GM12878 (cell line): ENCODE results near the gene SASH3. TPM values are rescaled to one million over a fixed set of nuclear protein-coding genes. Genes with fewer than 3 reads are reported as not detected.

ENCODE experiments used
- ATAC-seq: fragments of 200-7000 bp; cut with Tn5 transposase; 3 replicates; pipeline ENCODE4 v1.9.1; 2020; ENCODE audit warnings: mild to moderate bottlenecking, moderate library complexity
- BruUV-seq: library from RNA; stranded (reverse); fragments of 400-500 nt; replicated peaks from 2 replicates; lab custom pipeline; 2021; lab: Mats Ljungman, UMichigan
- CTCF ChIA-PET: fragments of 300-600 bp; sonication (Branson Sonifier 250); formaldehyde crosslinking; extraction: SDS; loops from one replicate; lab custom pipeline; 2021; ENCODE audit warnings: inconsistent platforms; lab: Yijun Ruan, JAX
- POLR2A ChIA-PET: fragments of 350-600 bp; formaldehyde crosslinking; extraction: SDS; loops from one replicate; lab custom pipeline; 2021; ENCODE audit warnings: inconsistent platforms; lab: Charles Lee
- RAD21 ChIA-PET: fragments of 300-600 bp; sonication (Branson Sonifier 250); formaldehyde crosslinking; loops from one replicate; lab custom pipeline; 2023; ENCODE audit warnings: antibody characterized with exemption; ENCODE audit not compliant: unreplicated experiment; lab: Charles Lee
- SMC1A ChIA-PET: fragments of 300-600 bp; sonication (Branson Sonifier 250); formaldehyde crosslinking; loops from one replicate; lab custom pipeline; 2023; ENCODE audit not compliant: unreplicated experiment, uncharacterized antibody; lab: Charles Lee
- DNase-seq: peaks from one replicate; pipeline ENCODE4 v3.0.0-alpha.2; 2011; ENCODE audit warnings: low read depth, low spot score
- FAIRE-seq: peaks from 3 replicates; lab custom pipeline; 2011; peaks lifted over from hg19 to GRCh38; lab: Jason Lieb, UNC
- H2AFZ ChIP-seq: 2 replicates; pipeline ENCODE4 v1.6.0; 2011; ENCODE audit warnings: low read depth, low read length, control low read depth; ENCODE audit not compliant: control insufficient read depth
- H3K27ac ChIP-seq: 2 replicates; pipeline ENCODE4 v1.5.1; 2011; ENCODE audit warnings: control low read depth; ENCODE audit not compliant: control insufficient read depth, insufficient read depth
- H3K27me3 ChIP-seq, 2 experiments: replicated peaks in 1 of 2; 2 replicates each; pipeline versions ENCODE4 v1.6.0 to v1.6.1; 2011; ENCODE audit warnings: low read length in 1 of 2; ENCODE audit not compliant: control insufficient read depth in 2 of 2, insufficient read depth in 2 of 2
- H3K36me3 ChIP-seq, 2 experiments: 2 replicates each; pipeline ENCODE4 v1.5.1; 2011; ENCODE audit warnings: low read length in 1 of 2; ENCODE audit not compliant: control insufficient read depth in 2 of 2, insufficient read depth in 2 of 2
- H3K4me1 ChIP-seq: 2 replicates; pipeline ENCODE4 v1.6.1; 2011; ENCODE audit warnings: mild to moderate bottlenecking, low read length, moderate library complexity, mixed read lengths; ENCODE audit not compliant: control insufficient read depth, insufficient read depth
- H3K4me2 ChIP-seq: 2 replicates; pipeline ENCODE4 v1.6.0; 2011; ENCODE audit warnings: control low read depth; ENCODE audit not compliant: control insufficient read depth, insufficient read depth
- H3K4me3 ChIP-seq: fragments of 200-600 bp; sonication (generic); 2 replicates; pipeline ENCODE4 v1.5.1; 2016
- H3K79me2 ChIP-seq: 2 replicates; pipeline ENCODE4 v1.6.0; 2011; ENCODE audit warnings: low read length; ENCODE audit not compliant: control insufficient read depth, insufficient read depth
- H3K9ac ChIP-seq: 2 replicates; pipeline ENCODE4 v1.8.0; 2011; ENCODE audit warnings: low read length, control low read depth, mixed read lengths; ENCODE audit not compliant: control insufficient read depth, insufficient read depth
- H3K9me3 ChIP-seq: replicated peaks from 3 replicates; pipeline ENCODE4 v1.5.1; 2011; ENCODE audit warnings: mild to moderate bottlenecking, low read length; ENCODE audit not compliant: control insufficient read depth, insufficient read depth
- H4K20me1 ChIP-seq: 2 replicates; pipeline ENCODE4 v1.6.0; 2011; ENCODE audit not compliant: control insufficient read depth, insufficient read depth
- ATF7 ChIP-seq: fragments of 450-650 bp; IDR thresholded peaks from 2 replicates; pipeline ENCODE4 v1.6.1; 2016; ENCODE audit warnings: low read depth, mild to moderate bottlenecking
- BHLHE40 ChIP-seq, 2 experiments: fragments of 450-650 bp in 1 of 2; IDR thresholded peaks; 2 replicates each; pipeline ENCODE4 v1.6.1; 2011 to 2017; ENCODE audit warnings: low read depth in 2 of 2, borderline replicate concordance in 1 of 2, improper control_type of control experiment in 1 of 2, low read length in 1 of 2, mild to moderate bottlenecking in 1 of 2
- ESRRA ChIP-seq: IDR thresholded peaks from 2 replicates; pipeline ENCODE4 v1.6.1; 2012; ENCODE audit warnings: mild to moderate bottlenecking, low read length, improper control_type of control experiment
- JUNB ChIP-seq: IDR thresholded peaks from 2 replicates; pipeline ENCODE4 v1.6.1; 2016; ENCODE audit warnings: antibody characterized with exemption, mild to moderate bottlenecking
- NBN ChIP-seq: fragments of 450-650 bp; IDR thresholded peaks from 2 replicates; pipeline ENCODE4 v1.6.1; 2016
- PKNOX1 ChIP-seq: fragments of 450-650 bp; IDR thresholded peaks from 2 replicates; pipeline ENCODE4 v1.6.1; 2016; ENCODE audit warnings: mild to moderate bottlenecking
- TBL1XR1 ChIP-seq: IDR thresholded peaks from 2 replicates; pipeline ENCODE4 v1.6.1; 2012; ENCODE audit warnings: low read depth, low read length, improper control_type of control experiment
- TCF12 ChIP-seq: IDR thresholded peaks from 2 replicates; pipeline ENCODE4 v1.6.1; 2011; ENCODE audit warnings: low read depth, mild to moderate bottlenecking, low read length
- WRNIP1 ChIP-seq: IDR thresholded peaks from 2 replicates; pipeline ENCODE4 v1.6.1; 2011; ENCODE audit warnings: low read depth, low read length, improper control_type of control experiment, borderline replicate concordance
- WGBS: methylation state at CpG from one replicate; pipeline ENCODE4 v1.1.6; 2016; ENCODE audit warnings: low lambda C conversion rate; ENCODE audit not compliant: insufficient replicate concordance, insufficient coverage; ENCODE audit errors: missing lambda C conversion rate; 5-methylcytosine and 5-hydroxymethylcytosine counted together
- in situ Hi-C: fragments of 300-500 bp; cut with MboI; formaldehyde crosslinking; loops from 9 replicates; pipeline ENCODE4 v1.14.3; 2018; ENCODE audit warnings: mixed read lengths
- intact Hi-C: fragments of 100-400 bp; cut with micrococcal nuclease; formaldehyde crosslinking; loops from one replicate; pipeline ENCODE4 v1.14.2; 2022; ENCODE audit not compliant: unreplicated experiment
- polyA plus RNA-seq, 11 experiments: library from polyadenylated mRNA; depleted of rRNA in 4 of 11; unstranded in 6 of 11; stranded (reverse) in 5 of 11; fragments of >200 nt; fragmentation: Nextera tagmentation in 4 of 11; fragmentation: Illumina TruSeq in 1 of 11; extraction: Ambion mirVana in 4 of 11; extraction: Trizol in 1 of 11; gene quantifications; 1 replicate in 1 of 11; 2 replicates in 10 of 11; pipeline versions ENCODE4 v1.2.1 to v1.2.3, GENCODE V29; 2011 to 2016; ENCODE audit warnings: inconsistent platforms in 2 of 11, missing spikeins in 2 of 11, low read depth in 1 of 11
- total RNA-seq, 4 experiments: library from RNA; depleted of rRNA in 3 of 4; stranded (reverse); fragments of >200 nt in 3 of 4; fragmentation: Illumina TruSeq in 1 of 4; extraction: Trizol in 1 of 4; gene quantifications; 2 replicates each; pipeline versions ENCODE4 v1.2.1 to v1.2.3, GENCODE V29; 2013 to 2021

SASH3 gene
- total and polyA plus RNA-seq, 10 of the 15 experiments (the other 5 are each of a cell fraction or from before 2014, with no cell fraction given): 23.1 to 233 (median 160) TPM

GRCh38 chrX:129773649-129774458, 5.9 kb upstream of the SASH3 start:
- ChIA-PET CTCF (interaction anchor here (0.6 to 8.5 kb wide), 9 partner anchors 8 to 402 kb away, joined by 3 to 66 read pairs (median 4); partner anchors contain the start of gene SASH3), RAD21 (interaction anchor here (0.6 to 10.0 kb wide), 8 partner anchors 9 to 311 kb away, joined by 3 to 166 read pairs (median 6); partner anchors contain the start of genes SASH3 and UTP14A), POLR2A (interaction anchor here (0.6 to 10.1 kb wide), 4 partner anchors 9 to 385 kb away, joined by 3 to 169 read pairs (median 8); partner anchors contain the start of gene SASH3), SMC1A (interaction anchor here (1.2 to 9.2 kb wide), 6 partner anchors 10 to 50 kb away, joined by 3 to 165 read pairs (median 16); partner anchors contain the start of gene SASH3)
- FAIRE-seq (peak; percentile 71), ATAC-seq (peak; percentile 25), DNase-seq (no peak)
- Histone ChIP-seq H3K4me3 (no peak overlapping the region), H4K20me1 (no peaks in the 10 kb centered on the region), H2AFZ (no peak overlapping the region), H3K27me3 (no peaks in the 10 kb centered on the region), H3K9ac (peak overlapping the region; percentile 24; the same call in 1 of the 2 replicates), H3K79me2 (peaks cover 4% of the 10 kb centered on the region), H3K4me2 (peak overlapping the region; percentile 45), H3K4me1 (peaks cover 67% of the 10 kb centered on the region), H3K9me3 (no peaks in the 10 kb centered on the region), H3K36me3 (no peaks in the 10 kb centered on the region), H3K27ac (peak overlapping the region; percentile 86)
- BruUV-seq: no TSS peak
- TF ChIP-seq TCF12 (0 out of 2 replicates have a peak, but pooled peaks have one; percentile 16), NBN (0 out of 2 replicates have a peak, but pooled peaks have one; percentile 32), ATF7 (0 out of 2 replicates have a peak, but pooled peaks have one; percentile 16), JUNB (no peak), ESRRA (peak; percentile 80; the same call in 1 of the 2 replicates), TBL1XR1 (no peak), WRNIP1 (no peak), PKNOX1 (peak; percentile 69), BHLHE40 (IDR thresholded peaks at IDR 0.05; ENCODE audit: borderline replicate concordance in 1 of 2, low read depth in 2 of 2, low read length in 1 of 2) (peak in 1 of 2 experiments; percentile 7; a peak in 1 of 4 replicates)
- WGBS: 75% methylated on average over 4 of the region's 4 CpGs
- intact Hi-C loops (loop anchor here (10.0 kb wide), 1 partner anchor 401 kb away; the partner anchor contains the start of gene RAB33A), in situ Hi-C loops (no loop called here)
